Nephron progenitor cell (in vitro differentiated cells): ENCODE data around the gene MVB12B.
A peak's percentile ranks its signal among the peaks of the same experiment; 100 is the strongest.

ENCODE experiments used
- DNase-seq: peaks from one replicate; pipeline ENCODE4 v3.0.0; 2021
- H3K27ac Mint-ChIP-seq: 2 replicates; pipeline ENCODE4 v1.8.0; 2021; ENCODE audit warnings: mild to moderate bottlenecking, moderate library complexity, mixed read lengths
- H3K27me3 Mint-ChIP-seq: 2 replicates; pipeline ENCODE4 v1.8.0; 2021; ENCODE audit warnings: mild to moderate bottlenecking, low read depth, mixed read lengths; ENCODE audit not compliant: poor library complexity
- H3K36me3 Mint-ChIP-seq: 2 replicates; pipeline ENCODE4 v1.8.0; 2021; ENCODE audit warnings: low read depth, mixed read lengths
- H3K4me1 Mint-ChIP-seq: 2 replicates; pipeline ENCODE4 v1.8.0; 2021; ENCODE audit warnings: mixed read lengths
- H3K4me3 Mint-ChIP-seq: 2 replicates; pipeline ENCODE4 v1.8.0; 2021; ENCODE audit warnings: mild to moderate bottlenecking, moderate library complexity, mixed read lengths
- H3K9me3 Mint-ChIP-seq: 2 replicates; pipeline ENCODE4 v1.8.0; 2021; ENCODE audit warnings: mild to moderate bottlenecking, moderate library complexity, mixed read lengths
- TF ChIP-seq, protein P1 (sequence below): fragments of 200-600 bp; sonication (generic); IDR thresholded peaks from 2 replicates; pipeline ENCODE4 v1.5.0; 2021; ENCODE audit warnings: antibody characterized with exemption

Gene MVB12B

DNA sequence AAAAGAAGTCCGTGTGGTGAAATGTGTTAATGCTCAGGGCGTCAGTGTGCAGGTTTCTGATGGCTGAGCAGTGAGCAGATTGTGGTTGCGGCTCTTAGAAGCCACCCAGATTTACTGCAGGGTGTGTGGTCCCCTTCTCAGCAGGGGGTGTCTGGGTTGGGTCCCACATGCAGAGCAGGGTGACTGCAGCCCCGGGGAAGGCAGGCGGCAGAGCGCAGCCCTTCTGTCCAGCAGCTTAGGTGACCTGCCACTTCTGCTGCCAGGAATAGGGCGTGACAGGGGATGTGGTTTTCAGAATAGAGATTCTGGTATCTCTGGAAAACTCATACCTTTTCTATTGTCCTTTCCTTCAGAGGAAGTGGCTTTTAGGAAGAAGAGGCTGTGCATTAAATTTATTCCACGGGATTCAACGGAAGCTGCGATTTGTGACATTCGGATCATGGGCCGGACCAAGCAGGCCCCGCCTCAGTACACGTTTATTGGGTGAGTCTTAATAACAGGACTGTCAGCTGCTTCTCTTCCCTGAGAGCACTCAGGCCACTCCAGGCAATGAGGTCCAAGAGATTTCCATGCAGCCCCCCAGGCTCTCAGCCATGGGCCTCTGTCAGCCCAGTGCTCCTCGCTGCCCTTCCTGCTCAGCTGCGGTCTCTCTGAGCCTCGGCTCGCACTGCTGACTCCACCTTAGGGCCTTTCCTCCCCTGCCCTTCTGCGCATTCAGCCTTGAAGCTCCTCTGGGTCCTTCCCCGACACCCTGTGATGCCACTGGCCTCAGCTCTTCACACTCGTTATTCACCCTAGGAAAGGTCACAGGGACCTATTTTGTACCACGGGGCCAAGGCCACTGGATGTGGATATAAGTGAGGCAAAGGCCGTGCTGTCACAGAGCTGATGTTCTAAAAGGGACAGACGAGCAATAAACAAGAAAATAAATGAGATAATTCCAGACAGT is 65.4 kb downstream of the MVB12B start:
- Mint-ChIP-seq H3K9me3 (no peaks in the 10 kb centered on the region), H3K36me3 (peaks cover 63% of the 10 kb centered on the region), H3K4me3 (no peak overlapping the region), H3K27ac (peak overlapping the region; percentile 79), H3K4me1 (peaks cover 43% of the 10 kb centered on the region), H3K27me3 (no peaks in the 10 kb centered on the region)
- no peak for DNase-seq
- TF ChIP-seq, protein P1, sequence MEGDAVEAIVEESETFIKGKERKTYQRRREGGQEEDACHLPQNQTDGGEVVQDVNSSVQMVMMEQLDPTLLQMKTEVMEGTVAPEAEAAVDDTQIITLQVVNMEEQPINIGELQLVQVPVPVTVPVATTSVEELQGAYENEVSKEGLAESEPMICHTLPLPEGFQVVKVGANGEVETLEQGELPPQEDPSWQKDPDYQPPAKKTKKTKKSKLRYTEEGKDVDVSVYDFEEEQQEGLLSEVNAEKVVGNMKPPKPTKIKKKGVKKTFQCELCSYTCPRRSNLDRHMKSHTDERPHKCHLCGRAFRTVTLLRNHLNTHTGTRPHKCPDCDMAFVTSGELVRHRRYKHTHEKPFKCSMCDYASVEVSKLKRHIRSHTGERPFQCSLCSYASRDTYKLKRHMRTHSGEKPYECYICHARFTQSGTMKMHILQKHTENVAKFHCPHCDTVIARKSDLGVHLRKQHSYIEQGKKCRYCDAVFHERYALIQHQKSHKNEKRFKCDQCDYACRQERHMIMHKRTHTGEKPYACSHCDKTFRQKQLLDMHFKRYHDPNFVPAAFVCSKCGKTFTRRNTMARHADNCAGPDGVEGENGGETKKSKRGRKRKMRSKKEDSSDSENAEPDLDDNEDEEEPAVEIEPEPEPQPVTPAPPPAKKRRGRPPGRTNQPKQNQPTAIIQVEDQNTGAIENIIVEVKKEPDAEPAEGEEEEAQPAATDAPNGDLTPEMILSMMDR, result no peak

DNA sequence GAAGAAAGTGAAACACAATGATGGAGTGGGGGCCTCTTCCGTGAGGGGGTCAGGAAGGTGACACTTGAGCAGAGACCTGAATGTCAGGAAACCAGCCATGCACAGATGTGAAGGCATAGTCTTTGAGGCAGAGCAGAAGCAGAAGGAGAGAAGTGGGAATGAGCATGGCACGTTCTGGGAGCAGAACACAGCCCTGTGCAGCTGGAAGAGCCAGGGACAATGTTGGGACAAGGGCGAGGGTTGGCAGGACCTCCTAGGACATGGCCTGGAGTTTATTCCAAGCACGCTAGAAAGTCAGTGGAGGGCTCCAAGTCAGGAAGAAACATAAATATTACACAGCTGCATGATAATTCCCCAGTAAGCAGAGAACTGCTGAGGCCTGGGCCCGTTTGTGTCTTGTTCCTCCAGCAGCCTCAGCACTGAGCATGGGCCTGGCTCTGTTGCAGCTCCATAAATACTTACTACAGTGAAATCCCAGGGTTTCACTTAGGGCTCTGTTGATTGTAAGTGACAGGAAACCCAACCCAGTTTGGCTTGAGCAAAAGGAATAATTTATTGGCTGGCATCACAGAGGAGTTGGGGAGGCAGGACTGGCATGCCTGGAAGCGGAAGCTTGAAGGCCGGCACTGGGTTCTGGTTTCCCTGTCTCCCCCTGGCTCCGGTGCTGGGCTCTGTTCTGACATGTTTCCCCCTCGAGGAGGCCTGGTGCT is 66.2 kb downstream of the MVB12B start:
- DNase-seq, result no peak
- TF ChIP-seq, protein P1, result no peak
- Mint-ChIP-seq H3K27ac (peak overlapping the region; percentile 79), H3K27me3 (no peaks in the 10 kb centered on the region), H3K4me1 (peaks cover 43% of the 10 kb centered on the region), H3K9me3 (no peaks in the 10 kb centered on the region), H3K36me3 (peaks cover 57% of the 10 kb centered on the region), H3K4me3 (no peak overlapping the region)

DNA sequence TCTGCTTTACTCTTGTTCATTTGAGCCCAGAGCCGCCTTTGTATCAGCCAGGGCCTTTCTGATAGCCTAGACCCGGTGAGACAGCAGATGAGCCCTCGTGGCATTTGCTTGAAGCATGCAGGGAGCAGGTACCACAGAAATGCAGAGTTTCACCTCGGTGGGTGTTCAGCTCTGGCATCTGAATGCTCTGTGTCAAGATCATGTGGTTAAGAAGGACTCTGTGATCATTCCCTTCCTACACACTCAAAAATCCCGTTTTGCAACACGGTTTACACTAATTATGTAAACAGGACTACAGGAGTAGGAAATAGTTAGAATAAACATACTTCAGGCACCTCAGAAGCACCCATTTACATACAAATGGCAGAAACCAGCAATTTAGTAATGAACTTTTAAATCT is 67.2 kb downstream of the MVB12B start:
- Mint-ChIP-seq H3K9me3 (no peaks in the 10 kb centered on the region), H3K4me3 (no peak overlapping the region), H3K27me3 (peaks cover 2% of the 10 kb centered on the region), H3K36me3 (peaks cover 46% of the 10 kb centered on the region), H3K27ac (no peak overlapping the region), H3K4me1 (peaks cover 49% of the 10 kb centered on the region)
- no peak for DNase-seq
- TF ChIP-seq, protein P1, result no peak

DNA sequence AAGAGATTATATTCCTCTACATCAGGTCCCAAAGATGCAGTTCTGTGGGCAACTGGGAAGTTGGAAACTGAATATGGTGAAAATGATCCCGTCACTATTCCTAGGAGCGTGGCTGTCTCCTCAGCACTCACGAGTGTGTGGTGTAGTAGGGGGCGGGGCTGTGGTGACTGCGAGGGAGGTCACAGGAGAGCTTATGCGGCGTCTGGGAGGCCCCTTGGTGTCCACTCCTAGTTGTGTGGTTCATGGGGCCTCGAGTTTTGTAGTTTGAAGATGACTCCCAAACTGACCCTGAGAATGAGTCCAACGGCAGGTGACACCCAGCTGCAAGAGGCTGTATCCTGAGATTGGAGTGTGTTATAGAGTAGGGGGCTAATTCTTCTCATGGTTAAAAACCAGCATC is 68.2 kb downstream of the MVB12B start:
- Mint-ChIP-seq H3K4me3 (no peak overlapping the region), H3K27ac (no peak overlapping the region), H3K4me1 (peaks cover 43% of the 10 kb centered on the region), H3K36me3 (peaks cover 40% of the 10 kb centered on the region), H3K9me3 (no peaks in the 10 kb centered on the region), H3K27me3 (peaks cover 2% of the 10 kb centered on the region)
- TF ChIP-seq, protein P1, result no peak
- DNase-seq, result no peak

DNA sequence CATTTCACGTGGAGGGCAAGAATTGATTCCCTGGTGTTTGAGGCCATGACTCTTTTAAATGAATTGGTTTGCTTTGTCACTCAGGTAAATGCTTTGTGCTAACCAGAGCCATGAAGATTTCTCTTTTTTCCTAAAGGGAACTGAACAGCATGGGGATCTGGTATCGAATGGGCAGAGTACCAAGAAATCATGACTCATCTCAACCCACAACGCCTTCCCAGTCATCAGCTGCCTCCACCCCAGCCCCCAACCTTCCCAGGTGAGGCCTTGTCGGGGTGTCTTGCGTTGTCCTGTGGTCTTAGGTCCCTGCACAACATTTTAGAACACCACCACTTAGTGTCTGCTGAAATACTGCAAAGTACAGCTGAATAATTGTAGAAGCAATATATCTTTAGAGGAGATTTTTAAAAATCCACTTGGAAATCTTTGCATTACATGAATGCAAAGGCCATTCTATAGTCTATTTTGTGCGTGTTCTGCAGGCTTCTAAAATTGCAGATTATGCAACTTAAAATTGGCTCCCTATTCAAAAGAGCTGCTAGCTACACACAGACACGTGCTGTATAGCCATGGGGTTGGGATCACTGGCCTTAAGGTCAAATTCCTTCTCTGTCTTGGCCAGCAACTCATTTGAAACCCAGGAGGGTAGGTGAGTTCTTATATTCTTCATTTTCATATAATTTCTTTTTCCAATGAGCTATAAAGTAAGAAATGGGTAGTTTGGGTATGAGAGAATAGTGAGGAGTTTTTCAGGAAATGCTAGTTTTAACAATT is 69.0 kb downstream of the MVB12B start:
- peaks cover 2% of the 10 kb centered on the region for H3K27me3 Mint-ChIP-seq
- H3K27ac Mint-ChIP-seq, result no peak overlapping the region
- TF ChIP-seq, protein P1, result no peak
- peaks cover 35% of the 10 kb centered on the region for H3K36me3 Mint-ChIP-seq
- no peaks in the 10 kb centered on the region for H3K9me3 Mint-ChIP-seq
- no peak for DNase-seq
- no peak overlapping the region for H3K4me3 Mint-ChIP-seq
- peaks cover 42% of the 10 kb centered on the region for H3K4me1 Mint-ChIP-seq
